ENCODE results near the gene DARS1.
"Not testable (repeated sequence)": the region's sequence is repeated elsewhere in the genome, so short reads cannot be mapped to it uniquely, and the experiment has no call there.

The DARS1 gene

GRCh38 chr2:135991861-135992260 is 6.4 kb upstream of the DARS1 start:
- no peaks in the 10 kb centered on the region for H3K9me3 ChIP-seq (ENCODE audit: low read length)
- H2AFZ ChIP-seq (ENCODE audit: low read depth, low read length): no peak overlapping the region
- H3K4me1 ChIP-seq (ENCODE audit: insufficient read depth, low read length): no peaks in the 10 kb centered on the region
- no peak overlapping the region for H3K4me3 ChIP-seq (ENCODE audit: low read length)
- H3K27me3 ChIP-seq (ENCODE audit: insufficient read depth, low read length): no peaks in the 10 kb centered on the region
- H3K36me3 ChIP-seq (ENCODE audit: insufficient read depth, low read length): no peaks in the 10 kb centered on the region

- no peak overlapping the region for H2AFZ ChIP-seq (ENCODE audit: low read depth, low read length)
- no peaks in the 10 kb centered on the region for H3K36me3 ChIP-seq (ENCODE audit: insufficient read depth, low read length)
- H3K9me3 ChIP-seq (ENCODE audit: low read length): no peaks in the 10 kb centered on the region
- H3K4me3 ChIP-seq (ENCODE audit: low read length): no peak overlapping the region
- no peaks in the 10 kb centered on the region for H3K27me3 ChIP-seq (ENCODE audit: insufficient read depth, low read length)
- peaks cover 12% of the 10 kb centered on the region for H3K4me1 ChIP-seq (ENCODE audit: insufficient read depth, low read length)
Observed at GRCh38 chr2:135987441-135987840, 2.0 kb upstream of the DARS1 start.

GRCh38 chr2:135986507-135986906 is 1.1 kb upstream of the DARS1 start:
- H3K36me3 ChIP-seq (ENCODE audit: insufficient read depth, low read length): peaks cover 8% of the 10 kb centered on the region
- H2AFZ ChIP-seq (ENCODE audit: low read depth, low read length): no peak overlapping the region
- H3K27me3 ChIP-seq (ENCODE audit: insufficient read depth, low read length): no peaks in the 10 kb centered on the region
- peaks cover 12% of the 10 kb centered on the region for H3K4me1 ChIP-seq (ENCODE audit: insufficient read depth, low read length)
- no peak overlapping the region for H3K4me3 ChIP-seq (ENCODE audit: low read length)
- no peaks in the 10 kb centered on the region for H3K9me3 ChIP-seq (ENCODE audit: low read length)

GRCh38 chr2:135985826-135986393 is 484 bp upstream of the DARS1 start:
- H3K9me3 ChIP-seq (ENCODE audit: low read length): no peaks in the 10 kb centered on the region
- H3K4me3 ChIP-seq (ENCODE audit: low read length): peak overlapping the region; percentile 77

GRCh38 chr2:135984199-135985017 is 1.0 kb downstream of the DARS1 start:
- peaks cover 20% of the 10 kb centered on the region for H3K36me3 ChIP-seq (ENCODE audit: insufficient read depth, low read length)
- H3K27me3 ChIP-seq (ENCODE audit: insufficient read depth, low read length): no peaks in the 10 kb centered on the region
- no peaks in the 10 kb centered on the region for H3K9me3 ChIP-seq (ENCODE audit: low read length)
- H3K4me3 ChIP-seq (ENCODE audit: low read length): peak overlapping the region; percentile 77
- peaks cover 12% of the 10 kb centered on the region for H3K4me1 ChIP-seq (ENCODE audit: insufficient read depth, low read length)
- peak overlapping the region; percentile 86 for H2AFZ ChIP-seq (ENCODE audit: low read depth, low read length)

More at GRCh38 chr2:135985826-135986393, 484 bp upstream of the DARS1 start:
- Histone ChIP-seq H3K36me3 (ENCODE audit: insufficient read depth, low read length) (peaks cover 13% of the 10 kb centered on the region), H2AFZ (ENCODE audit: low read depth, low read length) (peak overlapping the region; percentile 86), H3K4me1 (ENCODE audit: insufficient read depth, low read length) (peaks cover 12% of the 10 kb centered on the region), H3K27me3 (ENCODE audit: insufficient read depth, low read length) (no peaks in the 10 kb centered on the region)

GRCh38 chr2:135980434-135981079 is 4.9 kb downstream of the DARS1 start:
- H3K36me3 ChIP-seq (ENCODE audit: insufficient read depth, low read length): peaks cover 43% of the 10 kb centered on the region
- no peaks in the 10 kb centered on the region for H3K9me3 ChIP-seq (ENCODE audit: low read length)
- H3K4me1 ChIP-seq (ENCODE audit: insufficient read depth, low read length): peaks cover 12% of the 10 kb centered on the region
- no peak overlapping the region for H3K4me3 ChIP-seq (ENCODE audit: low read length)
- no peaks in the 10 kb centered on the region for H3K27me3 ChIP-seq (ENCODE audit: insufficient read depth, low read length)
- H2AFZ ChIP-seq (ENCODE audit: low read depth, low read length): no peak overlapping the region

GRCh38 chr2:135975702-135976101 is 9.7 kb downstream of the DARS1 start:
- Histone ChIP-seq H3K4me3 (ENCODE audit: low read length) (no peak overlapping the region), H3K27me3 (ENCODE audit: insufficient read depth, low read length) (no peaks in the 10 kb centered on the region), H3K4me1 (ENCODE audit: insufficient read depth, low read length) (no peaks in the 10 kb centered on the region), H2AFZ (ENCODE audit: low read depth, low read length) (no peak overlapping the region), H3K9me3 (ENCODE audit: low read length) (no peaks in the 10 kb centered on the region), H3K36me3 (ENCODE audit: insufficient read depth, low read length) (peaks cover 35% of the 10 kb centered on the region)

- H3K36me3 ChIP-seq (ENCODE audit: insufficient read depth, low read length): peaks cover 24% of the 10 kb centered on the region
- no peak overlapping the region for H2AFZ ChIP-seq (ENCODE audit: low read depth, low read length)
- H3K9me3 ChIP-seq (ENCODE audit: low read length): no peaks in the 10 kb centered on the region
Observed at GRCh38 chr2:135974036-135974435, 11.4 kb downstream of the DARS1 start.

GRCh38 chr2:135969655-135970387 is 15.6 kb downstream of the DARS1 start:
- H3K4me1 ChIP-seq (ENCODE audit: insufficient read depth, low read length): no peaks in the 10 kb centered on the region
- no peak overlapping the region for H3K4me3 ChIP-seq (ENCODE audit: low read length)

More at GRCh38 chr2:135974036-135974435, 11.4 kb downstream of the DARS1 start:
- no peak overlapping the region for H3K4me3 ChIP-seq (ENCODE audit: low read length)
- no peaks in the 10 kb centered on the region for H3K4me1 ChIP-seq (ENCODE audit: insufficient read depth, low read length)
- no peaks in the 10 kb centered on the region for H3K27me3 ChIP-seq (ENCODE audit: insufficient read depth, low read length)

GRCh38 chr2:135965756-135966155 is 19.7 kb downstream of the DARS1 start:
- peaks cover 2% of the 10 kb centered on the region for H3K9me3 ChIP-seq (ENCODE audit: low read length)
- no peak overlapping the region for H3K4me3 ChIP-seq (ENCODE audit: low read length)
- H3K27me3 ChIP-seq (ENCODE audit: insufficient read depth, low read length): no peaks in the 10 kb centered on the region
- no peak overlapping the region for H2AFZ ChIP-seq (ENCODE audit: low read depth, low read length)
- H3K4me1 ChIP-seq (ENCODE audit: insufficient read depth, low read length): peaks cover 8% of the 10 kb centered on the region
- peaks cover 2% of the 10 kb centered on the region for H3K36me3 ChIP-seq (ENCODE audit: insufficient read depth, low read length)

More at GRCh38 chr2:135969655-135970387, 15.6 kb downstream of the DARS1 start:
- no peaks in the 10 kb centered on the region for H3K27me3 ChIP-seq (ENCODE audit: insufficient read depth, low read length)
- no peak overlapping the region for H2AFZ ChIP-seq (ENCODE audit: low read depth, low read length)
- no peaks in the 10 kb centered on the region for H3K9me3 ChIP-seq (ENCODE audit: low read length)
- H3K36me3 ChIP-seq (ENCODE audit: insufficient read depth, low read length): peaks cover 5% of the 10 kb centered on the region

GRCh38 chr2:135964404-135964803 is 21.0 kb downstream of the DARS1 start:
- H3K4me3 ChIP-seq (ENCODE audit: low read length); H3K27me3 ChIP-seq (ENCODE audit: insufficient read depth, low read length); H3K9me3 ChIP-seq (ENCODE audit: low read length); H2AFZ ChIP-seq (ENCODE audit: low read depth, low read length); H3K36me3 ChIP-seq (ENCODE audit: insufficient read depth, low read length): not testable (repeated sequence)
- peaks cover 18% of the 10 kb centered on the region for H3K4me1 ChIP-seq (ENCODE audit: insufficient read depth, low read length)

GRCh38 chr2:135963841-135964240 is 21.6 kb downstream of the DARS1 start:
- no peak overlapping the region for H2AFZ ChIP-seq (ENCODE audit: low read depth, low read length)
- H3K9me3 ChIP-seq (ENCODE audit: low read length): peaks cover 2% of the 10 kb centered on the region
- H3K27me3 ChIP-seq (ENCODE audit: insufficient read depth, low read length): no peaks in the 10 kb centered on the region
- H3K4me3 ChIP-seq (ENCODE audit: low read length): no peak overlapping the region
- peaks cover 18% of the 10 kb centered on the region for H3K4me1 ChIP-seq (ENCODE audit: insufficient read depth, low read length)
- H3K36me3 ChIP-seq (ENCODE audit: insufficient read depth, low read length): peaks cover 2% of the 10 kb centered on the region
